Hindlimb muscle (tissue), 1 donor: Measurements from ENCODE around the gene LPAR1. TPM values are rescaled to one million over a fixed set of nuclear protein-coding genes. Genes with fewer than 3 reads are reported as not detected.
A peak's percentile ranks its signal among the peaks of the same experiment; 100 is the strongest.

ENCODE experiments used
- DNase-seq: peaks from one replicate; pipeline ENCODE4 v3.0.0-alpha.2; 2013
- polyA plus RNA-seq: library from polyadenylated mRNA; unstranded; fragments of 120-200 nt; gene quantifications from one replicate; pipeline ENCODE4 v1.2.1, GENCODE V29; 2013; ENCODE audit not compliant: insufficient read length

LPAR1 gene
- polyA plus RNA-seq, 1 donor = 30.1 TPM

DNA sequence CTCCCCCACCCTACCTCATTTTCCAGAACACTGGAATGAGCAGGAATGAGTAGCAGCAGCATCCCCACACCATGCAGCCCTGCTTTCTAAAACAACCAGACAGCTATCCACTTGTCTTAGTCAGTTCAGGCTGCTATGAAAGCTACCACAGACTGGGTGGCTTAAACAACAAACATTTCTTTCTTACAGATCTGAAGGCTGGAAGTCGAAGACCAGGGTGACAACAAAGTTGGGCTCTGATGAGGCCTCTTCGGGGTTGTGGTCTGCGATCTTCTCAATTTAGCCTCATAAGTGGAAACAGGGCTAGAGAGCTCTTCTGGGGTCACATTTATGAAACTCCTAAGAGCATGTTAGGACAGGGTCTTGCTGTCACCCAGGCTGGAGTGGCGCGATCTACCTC is 38.9 kb downstream of the LPAR1 start:
- no peak for DNase-seq

DNA sequence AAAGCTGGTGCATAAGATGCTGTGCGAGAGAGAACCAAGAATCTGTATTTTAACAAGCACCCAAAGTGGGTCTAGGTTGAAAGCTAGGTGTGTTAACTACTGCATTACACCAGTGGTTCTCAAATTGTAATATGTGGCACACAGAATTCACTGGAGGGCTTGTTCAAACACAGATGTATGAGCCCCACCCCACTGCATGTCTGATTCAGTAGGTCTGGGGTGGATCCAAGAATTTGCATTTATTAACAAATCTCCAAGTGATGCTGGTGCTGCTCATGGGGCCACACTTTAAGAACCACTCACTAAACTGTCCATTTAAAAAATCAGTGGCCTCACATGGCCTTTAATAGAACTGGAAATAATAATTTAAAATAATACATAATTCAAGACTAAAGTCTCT is 40.4 kb downstream of the LPAR1 start:
- no peak for DNase-seq

DNA sequence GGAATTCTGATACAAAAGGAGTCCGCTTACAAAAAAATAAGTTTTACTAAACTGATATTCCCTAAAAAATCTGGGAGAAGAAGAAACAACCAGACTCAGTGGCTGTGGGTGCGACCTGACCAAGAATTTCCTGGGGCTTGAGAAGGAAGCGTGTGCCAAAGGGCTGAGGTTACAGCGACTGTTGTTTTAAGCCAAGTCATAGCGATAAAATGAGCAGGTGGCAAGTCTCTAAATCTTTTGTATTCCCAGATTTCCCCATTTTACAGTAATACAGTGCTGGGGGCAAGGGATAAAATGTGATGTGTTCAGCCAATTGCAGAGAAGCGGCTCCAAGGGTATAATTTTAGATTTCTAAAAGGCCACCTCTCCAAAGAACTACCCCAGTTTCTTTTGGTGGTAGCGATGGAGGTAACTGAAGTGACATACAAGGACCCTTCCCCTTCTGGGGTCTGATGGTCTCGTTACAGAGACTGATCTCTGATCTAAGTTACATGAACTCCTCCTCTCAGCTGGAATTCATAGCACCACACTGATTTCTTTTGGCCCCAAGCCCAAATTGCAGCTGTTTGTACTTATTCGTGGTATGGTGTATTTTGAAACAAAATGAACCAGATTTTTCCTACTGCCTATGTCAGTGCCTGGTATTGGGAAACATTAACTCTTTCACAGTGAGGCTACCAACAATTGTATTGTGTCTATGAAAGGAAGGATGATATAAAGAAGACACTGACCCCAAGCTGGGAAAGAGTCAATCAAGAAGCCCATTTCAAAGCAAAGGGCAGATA is 41.6 kb downstream of the LPAR1 start:
- DNase-seq = peak; percentile 51

DNA sequence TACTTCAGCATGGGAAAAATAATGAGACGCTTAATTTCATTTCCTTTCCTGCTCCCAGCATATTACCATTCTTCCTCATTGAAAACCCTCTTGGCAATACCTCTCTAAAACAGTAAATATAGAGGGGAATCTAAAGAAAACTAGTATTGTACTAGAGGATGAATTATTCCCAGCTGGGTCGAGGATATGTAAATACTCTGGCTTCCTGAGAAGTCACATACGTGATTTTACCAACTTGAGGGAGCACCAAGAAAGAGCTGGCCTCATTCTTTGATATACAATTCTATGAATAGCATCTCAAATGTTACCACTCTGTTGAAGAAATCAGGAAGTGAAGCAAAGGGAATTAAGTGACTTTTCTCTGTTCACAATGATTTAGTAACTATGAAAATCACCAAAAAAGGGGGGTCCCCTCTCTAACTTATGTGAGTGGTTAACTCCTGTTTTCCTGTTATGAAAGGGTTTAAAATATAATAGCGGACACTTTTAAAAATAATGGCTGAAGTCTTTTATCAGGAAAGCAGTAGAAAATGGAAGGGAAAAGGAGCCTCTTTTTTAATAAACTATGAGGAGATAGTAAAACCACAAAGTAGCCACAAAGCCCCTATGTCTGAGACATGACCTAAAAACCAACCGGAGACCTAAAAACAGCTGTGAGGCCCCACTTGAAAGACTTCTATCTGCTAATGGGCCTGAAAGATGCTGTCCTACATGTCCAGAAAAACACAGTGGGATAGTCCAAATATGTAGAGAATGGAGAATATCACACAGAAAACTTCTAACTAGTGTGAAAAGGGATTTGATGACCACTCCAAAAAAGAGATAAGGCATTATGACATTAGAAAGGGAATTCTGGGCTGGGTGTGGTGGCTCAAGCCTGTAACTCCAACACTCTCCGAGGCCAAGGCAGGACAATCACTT is 42.6 kb downstream of the LPAR1 start:
- no peak for DNase-seq

DNA sequence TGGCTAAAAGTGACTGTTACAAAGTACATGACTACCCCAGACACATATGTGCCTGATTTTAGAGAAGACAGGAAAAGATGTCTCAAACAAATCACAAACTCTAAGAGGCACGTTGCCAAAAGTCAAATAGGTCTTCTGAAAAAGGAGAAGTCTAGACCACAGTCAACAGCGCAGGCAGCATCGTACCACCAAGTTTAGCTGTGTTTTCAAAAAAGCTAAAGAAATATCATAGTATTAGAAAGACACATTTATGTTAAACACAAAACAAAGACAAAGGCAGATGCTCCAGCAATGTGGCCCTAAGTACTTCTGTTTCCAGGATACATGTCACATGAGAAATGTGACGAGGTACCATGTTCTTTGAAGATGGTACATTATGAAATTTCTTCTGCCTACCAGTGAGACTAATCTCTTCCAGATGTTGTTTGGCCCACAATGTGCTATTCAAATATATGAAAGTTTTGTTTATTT is 43.5 kb downstream of the LPAR1 start:
- DNase-seq = peak; percentile 32

DNA sequence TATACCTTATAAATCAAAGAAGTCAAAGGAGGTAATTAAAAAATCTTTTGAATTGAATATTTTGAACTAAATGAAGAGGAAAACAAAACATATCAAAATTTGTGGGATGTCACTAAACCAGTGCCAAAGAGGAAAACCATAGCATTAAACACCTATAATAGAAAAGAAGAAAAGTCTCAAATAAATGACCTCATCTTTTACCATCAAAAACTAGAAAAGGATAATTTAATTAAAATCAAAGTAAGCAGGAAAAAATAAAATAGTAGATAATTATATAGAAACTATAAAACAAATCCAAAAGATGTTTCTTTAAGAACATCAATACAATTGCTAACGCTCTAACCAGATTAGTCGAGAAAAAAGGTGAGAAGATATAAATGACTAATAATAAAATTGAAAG is 47.8 kb downstream of the LPAR1 start:
- no peak for DNase-seq

DNA sequence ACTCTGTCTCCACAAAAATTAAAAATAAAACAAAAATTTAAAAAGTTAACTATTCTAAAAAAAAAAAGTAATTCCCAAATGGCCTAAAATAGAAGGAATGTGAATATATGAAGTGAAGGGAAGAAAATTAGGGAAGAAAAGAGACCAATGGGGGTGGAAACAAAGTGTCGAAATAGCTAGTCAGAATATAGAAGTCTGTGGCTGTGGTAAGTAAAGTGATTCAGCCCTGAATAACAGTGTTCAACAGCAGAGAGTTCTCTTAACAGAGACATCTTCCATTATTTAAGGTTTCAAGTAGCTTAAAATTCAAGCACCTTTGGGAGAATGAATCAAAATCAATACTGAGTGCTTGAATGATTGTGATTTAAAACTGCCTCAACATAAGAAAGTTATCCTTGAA is 51.7 kb downstream of the LPAR1 start:
- DNase-seq = no peak

DNA sequence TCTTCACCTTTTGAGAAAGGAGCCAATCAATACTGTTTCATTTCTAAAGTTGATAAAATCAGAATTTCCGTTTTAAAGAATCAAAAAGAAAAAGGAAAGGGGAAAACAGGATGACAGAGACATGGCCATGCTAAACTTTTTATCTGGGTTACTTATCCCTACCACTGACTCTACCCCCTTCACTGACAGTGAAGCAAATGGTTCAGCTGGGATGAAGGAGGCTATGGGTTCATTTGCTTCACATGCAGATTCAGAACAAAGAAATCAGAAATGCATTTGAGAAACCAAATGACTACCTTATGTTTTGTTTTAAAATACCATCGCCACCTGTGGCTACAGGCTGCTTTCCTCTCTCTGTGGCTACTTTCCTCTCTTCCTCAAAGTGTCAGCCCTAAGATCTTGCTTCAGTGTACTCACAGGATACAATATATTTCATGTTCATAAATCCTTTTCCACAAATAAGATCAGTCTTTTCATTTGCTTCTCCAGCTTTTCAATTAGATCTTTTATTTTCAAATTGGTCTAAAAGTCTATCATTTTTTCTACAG is 53.3 kb downstream of the LPAR1 start:
- DNase-seq = no peak

DNA sequence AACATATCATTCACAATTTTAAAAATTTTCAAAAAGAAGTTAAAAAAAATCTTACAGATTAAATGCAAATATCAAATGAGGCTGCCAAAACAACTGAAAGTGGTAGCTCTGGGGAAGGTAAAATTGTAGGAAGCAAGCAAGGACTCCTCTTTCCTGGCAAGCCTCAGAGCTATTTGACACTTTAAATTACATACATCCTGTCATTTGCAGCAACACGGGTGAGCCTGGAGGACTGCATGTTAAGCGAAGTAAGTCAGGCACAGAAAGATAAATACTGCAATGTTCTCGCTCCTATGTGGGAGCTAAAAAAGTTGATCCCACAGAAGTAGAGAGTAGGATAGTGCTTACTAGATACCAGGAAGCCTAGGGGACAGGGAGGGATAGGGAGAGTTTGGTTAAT is 58.0 kb downstream of the LPAR1 start:
- no peak for DNase-seq

DNA sequence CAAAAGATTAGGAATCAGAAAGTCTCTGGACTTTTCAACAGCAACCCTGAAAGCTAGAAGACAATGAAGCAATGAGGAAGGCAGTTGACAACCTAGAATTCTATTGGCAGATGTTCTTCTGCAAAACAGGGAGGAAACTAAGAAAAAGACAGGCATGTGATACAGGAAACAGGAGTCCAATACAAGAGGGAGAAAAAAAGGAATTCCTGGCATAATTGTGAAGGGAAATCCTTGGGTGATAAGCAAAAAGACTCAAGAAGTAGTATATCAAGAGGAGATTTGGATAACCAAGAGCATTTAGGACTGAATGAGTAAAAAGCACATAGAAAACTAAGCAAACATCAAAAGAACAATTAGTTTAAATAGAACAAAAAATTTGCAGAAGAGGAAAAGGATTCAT is 58.6 kb downstream of the LPAR1 start:
- no peak for DNase-seq

DNA sequence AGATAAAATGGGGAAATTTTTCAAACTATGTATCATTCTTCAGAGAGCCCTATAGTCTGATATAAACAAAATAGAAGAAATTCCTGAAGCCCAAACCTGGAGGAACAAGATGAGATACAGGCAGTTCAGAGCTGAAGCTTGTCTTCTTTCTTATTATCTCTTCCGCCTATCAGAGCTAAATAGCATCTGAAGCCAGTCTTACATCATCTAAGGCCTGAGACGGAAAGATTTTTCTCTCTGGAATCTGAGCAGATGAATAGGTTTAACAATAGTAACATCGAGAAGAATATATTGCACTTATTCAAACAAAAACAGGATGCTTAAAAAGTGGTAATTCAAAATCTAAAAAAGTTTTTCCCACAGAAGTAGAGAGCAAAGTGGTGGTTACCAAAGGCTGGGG is 59.8 kb downstream of the LPAR1 start:
- DNase-seq = no peak

DNA sequence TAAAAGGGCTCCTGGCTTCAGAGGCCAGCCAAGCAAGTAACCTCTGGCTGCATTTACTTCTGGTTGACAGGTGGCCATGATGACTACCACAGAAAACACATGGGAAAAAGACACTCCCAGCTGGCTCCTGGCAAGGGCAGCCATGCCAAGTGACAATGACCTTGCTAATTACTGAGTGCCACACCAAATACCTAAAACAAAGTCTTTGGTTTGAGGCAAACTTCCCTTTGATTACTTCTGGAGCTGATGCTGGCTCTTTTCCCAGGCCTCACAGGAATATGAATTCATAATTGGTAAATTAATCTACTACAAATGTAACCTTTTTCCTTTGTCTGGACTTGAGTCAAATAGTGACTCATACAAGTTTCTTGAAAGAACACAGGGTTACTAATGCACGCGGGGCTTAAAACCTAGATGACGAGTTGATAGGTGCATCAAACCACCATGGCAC is 61.0 kb downstream of the LPAR1 start:
- no peak for DNase-seq

DNA sequence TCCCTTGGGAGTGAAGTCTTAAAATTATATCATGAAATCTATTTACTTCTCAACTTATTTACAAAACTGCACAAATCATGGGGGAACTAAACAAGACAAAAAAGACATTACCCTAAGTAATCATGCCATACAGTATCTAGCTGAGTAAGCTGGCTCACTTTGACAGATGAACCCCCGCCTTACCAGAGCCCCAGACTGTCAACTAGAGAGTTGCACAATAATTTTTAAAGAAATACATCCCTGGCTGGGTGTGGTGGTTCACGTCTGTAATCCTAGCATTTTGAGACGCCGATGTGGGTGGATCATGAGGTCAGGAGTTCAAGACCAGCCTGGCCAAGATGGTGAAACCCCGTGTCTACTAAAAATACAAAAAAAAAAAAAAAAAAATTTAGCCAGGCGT is 62.3 kb downstream of the LPAR1 start:
- no peak for DNase-seq

DNA sequence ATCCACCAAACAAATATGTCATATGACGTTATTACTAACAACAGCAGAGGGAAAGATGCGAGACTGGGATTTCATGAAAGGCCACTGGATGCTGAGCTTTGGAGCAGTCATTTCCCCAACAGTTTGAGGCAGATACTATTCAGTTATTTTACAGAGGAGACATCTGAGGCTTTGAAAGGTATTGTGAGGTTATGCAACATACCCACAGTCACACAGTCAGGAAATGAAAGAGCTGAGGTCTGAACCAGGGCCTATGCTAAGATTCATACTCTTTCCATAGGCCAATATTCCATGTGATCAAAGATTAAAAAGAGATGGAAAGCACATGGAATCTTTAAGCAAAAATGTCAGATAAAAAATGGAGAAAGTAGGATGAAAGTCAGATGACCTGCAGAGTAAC is 63.0 kb downstream of the LPAR1 start:
- DNase-seq = no peak

DNA sequence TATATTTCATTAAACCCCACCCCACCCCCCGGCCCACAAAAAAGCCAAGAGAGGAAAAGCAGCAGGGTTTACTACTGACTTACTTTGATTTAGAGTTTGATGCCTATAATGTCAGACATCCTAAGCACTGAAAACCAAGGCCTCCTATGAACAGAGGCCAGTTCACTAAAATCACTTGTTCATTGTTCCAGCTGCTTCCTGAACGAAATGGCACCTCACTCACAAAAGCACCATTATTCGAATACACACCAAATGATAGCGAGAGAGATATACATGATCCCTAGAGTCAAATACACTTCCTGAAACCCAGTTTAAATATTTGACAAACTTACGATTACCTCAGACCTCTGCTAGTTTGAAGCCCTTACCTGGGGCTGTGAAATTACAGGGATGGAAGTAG is 66.6 kb downstream of the LPAR1 start:
- DNase-seq = no peak

DNA sequence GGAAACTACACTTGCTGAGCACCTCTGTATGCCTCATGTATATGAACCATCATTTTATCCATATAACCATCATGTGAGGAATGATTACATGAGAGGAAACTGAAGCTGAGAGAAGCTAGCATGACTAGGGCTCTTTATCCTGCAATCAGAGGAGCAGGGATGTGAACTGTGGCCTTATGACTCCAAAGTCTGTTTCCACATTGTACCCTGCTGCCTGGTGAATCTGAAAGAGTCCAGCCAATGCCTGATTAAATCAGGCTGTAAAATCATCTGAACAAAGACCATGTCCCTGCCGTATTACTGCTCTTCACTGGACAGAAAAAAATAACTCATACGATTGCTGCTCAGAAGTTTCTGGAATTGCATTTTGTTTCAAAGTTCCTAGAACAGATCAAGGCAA is 67.0 kb downstream of the LPAR1 start:
- no peak for DNase-seq

DNA sequence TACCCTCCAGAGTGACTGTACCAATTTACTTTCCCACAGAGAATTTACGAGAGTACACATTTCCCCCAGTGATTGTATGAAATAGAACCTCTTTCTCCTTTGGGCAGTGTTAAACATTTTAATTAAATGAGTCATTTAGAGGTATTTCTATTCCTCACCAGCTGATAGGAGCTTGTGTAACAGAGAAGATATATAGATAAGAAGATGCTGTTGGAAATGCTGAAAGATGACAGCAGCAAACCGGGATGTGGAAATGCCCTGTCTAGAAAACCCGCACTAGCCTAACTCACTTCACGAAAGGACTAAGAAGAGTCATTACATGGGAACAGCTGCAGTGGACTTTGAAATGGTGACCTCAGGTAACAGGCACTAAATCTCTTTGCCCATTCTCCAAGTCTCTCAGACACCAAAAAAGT is 68.3 kb downstream of the LPAR1 start:
- no peak for DNase-seq

DNA sequence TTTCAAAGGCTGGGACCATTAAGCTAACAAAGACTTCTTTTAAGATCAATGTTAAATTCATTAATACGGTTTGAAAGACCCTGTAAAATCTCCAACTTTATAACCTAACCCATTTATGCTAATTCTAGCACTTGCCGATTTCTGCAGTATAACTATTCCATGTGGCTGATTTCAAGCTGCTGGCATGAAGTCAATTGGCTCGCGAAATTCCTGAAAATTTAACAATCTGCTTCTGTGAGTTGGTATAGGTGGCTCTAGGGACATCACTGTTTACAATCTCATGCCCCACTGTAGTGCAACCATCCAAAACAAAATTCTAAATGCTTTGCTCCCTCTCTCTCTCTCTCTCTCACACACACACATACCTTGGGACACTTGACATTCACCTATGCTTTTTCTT is 70.2 kb downstream of the LPAR1 start:
- DNase-seq = no peak

DNA sequence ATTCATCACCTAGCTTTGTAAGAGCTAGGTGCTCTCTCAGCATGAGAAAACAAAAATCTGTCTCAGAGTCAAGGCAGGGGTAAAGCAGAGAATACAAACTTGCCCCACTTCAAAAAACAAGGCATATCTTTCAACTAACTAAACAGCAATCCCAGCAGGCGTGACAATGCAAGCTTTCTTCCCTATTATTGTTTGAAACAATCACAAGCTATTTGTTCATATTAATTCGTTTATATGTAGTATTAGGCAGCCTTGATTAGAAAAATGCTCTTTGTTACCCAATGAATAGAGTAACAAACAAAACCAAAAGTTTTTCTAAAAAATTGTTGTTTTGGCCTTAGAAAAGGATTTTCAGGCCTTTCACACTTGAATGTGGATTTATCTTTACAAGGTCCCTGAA is 71.1 kb downstream of the LPAR1 start:
- no peak for DNase-seq

DNA sequence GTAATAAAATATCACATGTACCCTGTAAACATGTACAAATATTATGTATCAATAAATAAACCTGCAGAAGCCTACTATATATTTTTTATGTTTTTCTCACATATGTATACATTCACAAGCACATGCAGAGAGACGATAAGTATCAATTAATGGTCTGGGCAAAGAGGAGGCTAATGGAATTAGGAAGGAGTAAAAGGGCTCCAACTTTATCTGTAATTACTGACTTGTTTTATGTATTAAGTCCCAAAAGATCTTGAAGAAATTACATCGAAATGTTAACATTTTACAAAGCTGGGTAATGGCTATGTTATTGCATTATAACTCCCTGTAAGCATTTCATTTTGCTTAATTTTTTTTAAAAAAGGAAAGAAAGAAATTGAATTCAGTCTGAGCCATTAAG is 78.0 kb downstream of the LPAR1 start:
- DNase-seq = no peak

DNA sequence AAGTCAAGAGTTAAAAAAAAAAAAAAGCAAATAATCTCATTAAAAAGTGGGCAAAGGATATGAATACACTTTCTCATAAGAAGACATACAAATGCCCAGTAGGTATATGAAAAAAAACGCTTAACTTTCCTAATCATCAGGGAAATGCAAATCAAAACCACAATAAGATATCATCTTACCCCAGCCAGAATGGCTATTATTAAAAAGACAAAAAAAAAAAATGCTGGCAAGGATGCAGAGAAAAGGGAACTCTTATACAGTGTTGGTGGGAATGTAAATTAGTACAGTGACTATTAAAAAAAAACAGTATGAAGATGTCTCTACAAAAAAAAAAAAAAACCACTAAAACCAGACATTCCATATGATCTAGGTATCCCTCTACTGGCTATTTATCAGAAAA is 79.4 kb downstream of the LPAR1 start:
- DNase-seq = no peak

DNA sequence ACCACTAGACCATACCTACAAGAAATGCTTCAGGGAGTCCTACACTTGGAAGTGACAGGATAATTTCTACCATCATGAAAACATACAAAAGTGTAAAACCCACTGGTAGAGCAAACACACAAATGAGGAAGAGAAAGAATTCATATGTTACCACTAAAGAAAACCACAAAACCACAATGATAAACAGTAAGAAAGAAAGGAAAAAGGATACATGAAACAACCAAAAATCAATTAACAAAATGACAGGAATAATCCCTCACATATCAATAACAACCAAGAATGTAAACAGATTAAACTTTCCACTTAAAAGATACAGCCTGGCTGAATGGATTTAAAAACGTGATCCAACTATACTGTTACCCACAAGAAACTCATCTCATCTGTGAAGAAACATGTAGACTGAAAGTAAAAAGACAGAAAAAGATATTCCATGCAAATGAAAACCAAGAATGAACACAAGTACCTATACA is 83.4 kb downstream of the LPAR1 start:
- no peak for DNase-seq

DNA sequence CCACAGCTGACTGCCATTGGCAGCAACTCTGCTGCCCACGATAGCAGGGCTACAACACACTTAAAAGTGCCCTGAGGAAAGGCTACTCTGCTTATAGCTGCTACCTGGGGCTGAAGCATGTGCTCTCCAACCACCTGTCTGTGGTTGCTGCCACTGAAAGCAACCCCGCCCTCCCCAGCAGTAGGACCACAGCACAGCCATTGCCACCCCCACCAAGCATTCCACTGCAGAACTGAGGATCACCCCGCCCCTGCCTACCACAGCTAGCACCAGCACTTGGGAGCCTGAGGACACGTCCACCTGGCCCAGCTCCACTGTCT is 85.8 kb downstream of the LPAR1 start:
- DNase-seq = no peak
